ENCODE data around the gene OPCML. TPM values are rescaled to one million over a fixed set of nuclear protein-coding genes. Genes with fewer than 3 reads are reported as not detected.

OPCML gene
- total RNA-seq, 1 donor from 2014 or later: not detected

- H3K4me3 ChIP-seq: no peak overlapping the region
- no peaks in the 10 kb centered on the region for H3K36me3 ChIP-seq
- no peaks in the 10 kb centered on the region for H3K27me3 ChIP-seq
- no peak overlapping the region for H3K27ac ChIP-seq
- no peak for DNase-seq (ENCODE audit: low spot score in 2 of 2)
- intact Hi-C loops (cut with DNase I): no loop called here
- no peaks in the 10 kb centered on the region for H3K4me1 ChIP-seq
- no peaks in the 10 kb centered on the region for H3K9me3 ChIP-seq
- TF ChIP-seq CTCF (IDR thresholded peaks at IDR 0.05): no peak
Observed at GRCh38 chr11:132802947-132803346, 729.4 kb downstream of the OPCML start.

GRCh38 chr11:132793831-132794230, 738.5 kb downstream of the OPCML start:
- Histone ChIP-seq H3K4me3 (no peak overlapping the region), H3K9me3 (no peaks in the 10 kb centered on the region), H3K27ac (no peak overlapping the region), H3K27me3 (no peaks in the 10 kb centered on the region), H3K36me3 (no peaks in the 10 kb centered on the region), H3K4me1 (no peaks in the 10 kb centered on the region)
- no peak for TF ChIP-seq CTCF (IDR thresholded peaks at IDR 0.05)
- DNase-seq (ENCODE audit: low spot score in 2 of 2): no peak
- intact Hi-C loops (cut with DNase I): no loop called here

- no peak for TF ChIP-seq CTCF (IDR thresholded peaks at IDR 0.05)
- H3K4me3 ChIP-seq: no peak overlapping the region
- no peak for DNase-seq (ENCODE audit: low spot score in 2 of 2)
- no peaks in the 10 kb centered on the region for H3K4me1 ChIP-seq
- H3K27me3 ChIP-seq: no peaks in the 10 kb centered on the region
- intact Hi-C loops (cut with DNase I): no loop called here
- H3K9me3 ChIP-seq: no peaks in the 10 kb centered on the region
- H3K27ac ChIP-seq: no peak overlapping the region
- no peaks in the 10 kb centered on the region for H3K36me3 ChIP-seq
Observed at GRCh38 chr11:132792341-132793140, 739.8 kb downstream of the OPCML start.

GRCh38 chr11:132790971-132791370, 741.3 kb downstream of the OPCML start:
- intact Hi-C loops (cut with DNase I): no loop called here
- Histone ChIP-seq H3K4me1 (no peaks in the 10 kb centered on the region), H3K27ac (no peak overlapping the region), H3K9me3 (no peaks in the 10 kb centered on the region), H3K36me3 (no peaks in the 10 kb centered on the region), H3K4me3 (no peak overlapping the region), H3K27me3 (no peaks in the 10 kb centered on the region)
- DNase-seq (ENCODE audit: low spot score in 2 of 2): no peak
- no peak for TF ChIP-seq CTCF (IDR thresholded peaks at IDR 0.05)

- H3K9me3 ChIP-seq: no peaks in the 10 kb centered on the region
- H3K4me3 ChIP-seq: no peak overlapping the region
- intact Hi-C loops (cut with DNase I): no loop called here
- no peaks in the 10 kb centered on the region for H3K36me3 ChIP-seq
- H3K27ac ChIP-seq: no peak overlapping the region
- no peaks in the 10 kb centered on the region for H3K27me3 ChIP-seq
- no peaks in the 10 kb centered on the region for H3K4me1 ChIP-seq
- TF ChIP-seq CTCF (IDR thresholded peaks at IDR 0.05): no peak
- DNase-seq (ENCODE audit: low spot score in 2 of 2): no peak
Observed at GRCh38 chr11:132790466-132790865, 741.8 kb downstream of the OPCML start.
